TTC549 (cell line): ENCODE data around the gene ZNF771.
"Not testable (repeated sequence)": the region's sequence is repeated elsewhere in the genome, so short reads cannot be mapped to it uniquely, and the experiment has no call there.

Experiments
- FAIRE-seq: peaks from 2 replicates; lab custom pipeline; 2012; peaks lifted over from hg19 to GRCh38; lab: Jason Lieb, UNC

ZNF771 gene

GRCh38 chr16:30437511-30438046, 30.2 kb downstream of the ZNF771 start:
- FAIRE-seq = no peak

- FAIRE-seq = no peak
These were observed 31.4 kb downstream of the ZNF771 start for GRCh38 chr16:30438835-30439234.

- FAIRE-seq = no peak
These were observed 32.4 kb downstream of the ZNF771 start for GRCh38 chr16:30439720-30440348.

- FAIRE-seq = no peak
These were observed 36.2 kb downstream of the ZNF771 start for GRCh38 chr16:30443631-30444030.

- FAIRE-seq = no peak
These were observed 37.1 kb downstream of the ZNF771 start for GRCh38 chr16:30444231-30445148.

GRCh38 chr16:30445149-30445407, 37.7 kb downstream of the ZNF771 start:
- FAIRE-seq = no peak

- no peak for FAIRE-seq
These were observed 38.2 kb downstream of the ZNF771 start, which contains the start of gene SEPHS2 for GRCh38 chr16:30445408-30446202. TSS of gene SEPHS2 (minus strand) at chr16:30445874. CDS start at chr16:30445727, 147 bp downstream.

GRCh38 chr16:30446203-30446595, 38.8 kb downstream of the ZNF771 start:
- no peak for FAIRE-seq

- no peak for FAIRE-seq
These were observed 40.3 kb downstream of the ZNF771 start for GRCh38 chr16:30447512-30448226.

GRCh38 chr16:30449116-30449435, 41.7 kb downstream of the ZNF771 start:
- FAIRE-seq = no peak

GRCh38 chr16:30452709-30453580, 45.5 kb downstream of the ZNF771 start:
- not testable (repeated sequence) for FAIRE-seq

- FAIRE-seq = no peak
These were observed 48.9 kb downstream of the ZNF771 start for GRCh38 chr16:30456302-30456701.

GRCh38 chr16:30457256-30457655, 49.9 kb downstream of the ZNF771 start:
- FAIRE-seq = no peak

GRCh38 chr16:30457743-30458560, 50.5 kb downstream of the ZNF771 start:
- FAIRE-seq = no peak

GRCh38 chr16:30458561-30459394, 51.4 kb downstream of the ZNF771 start:
- FAIRE-seq = no peak

- FAIRE-seq = no peak
These were observed 52.0 kb downstream of the ZNF771 start for GRCh38 chr16:30459456-30459855.

- FAIRE-seq = not testable (repeated sequence)
These were observed 54.0 kb downstream of the ZNF771 start for GRCh38 chr16:30461426-30461825.

- FAIRE-seq = no peak
These were observed 56.7 kb downstream of the ZNF771 start for GRCh38 chr16:30464078-30464477.
